Hepatocyte (in vitro differentiated cells): ENCODE measurements around the gene GNB1L. TPM values are rescaled to one million over a fixed set of nuclear protein-coding genes. Genes with fewer than 3 reads are reported as not detected.

Experiments
- DNase-seq: peaks from one replicate; pipeline ENCODE4 v3.0.0-alpha.2; 2016; ENCODE audit warnings: low spot score
- H2AFZ ChIP-seq: fragments of 200-600 bp; sonication (generic); 2 replicates; pipeline ENCODE4 v1.6.0; 2016; ENCODE audit warnings: antibody characterized with exemption, mild to moderate bottlenecking
- H3K27ac ChIP-seq: fragments of 200-600 bp; sonication (generic); 2 replicates; pipeline ENCODE4 v1.5.1; 2016; ENCODE audit warnings: mild to moderate bottlenecking
- H3K27me3 ChIP-seq: fragments of 200-600 bp; sonication (generic); 2 replicates; pipeline ENCODE4 v1.6.1; 2016
- H3K36me3 ChIP-seq: fragments of 200-600 bp; sonication (generic); replicated peaks from 2 replicates; pipeline ENCODE4 v1.5.1; 2016; ENCODE audit warnings: low read depth; ENCODE audit not compliant: insufficient read depth
- H3K4me1 ChIP-seq: fragments of 200-600 bp; sonication (generic); 2 replicates; pipeline ENCODE4 v1.5.1; 2016; ENCODE audit warnings: mild to moderate bottlenecking, moderate library complexity; ENCODE audit not compliant: insufficient read depth
- H3K4me2 ChIP-seq: fragments of 200-600 bp; sonication (generic); 2 replicates; pipeline ENCODE4 v1.6.0; 2016
- H3K4me3 ChIP-seq: fragments of 200-600 bp; sonication (generic); 2 replicates; pipeline ENCODE4 v1.5.1; 2016; ENCODE audit warnings: mild to moderate bottlenecking
- H3K79me2 ChIP-seq: fragments of 200-600 bp; sonication (generic); 2 replicates; pipeline ENCODE4 v1.6.0; 2017; ENCODE audit warnings: mild to moderate bottlenecking
- H3K9me2 ChIP-seq: fragments of 200-600 bp; sonication (generic); replicated peaks from 2 replicates; pipeline ENCODE4 v1.6.0; 2017; ENCODE audit warnings: mild to moderate bottlenecking; ENCODE audit not compliant: insufficient read depth
- H3K9me3 ChIP-seq: fragments of 200-600 bp; sonication (generic); 2 replicates; pipeline ENCODE4 v1.5.1; 2016; ENCODE audit warnings: low read depth, mild to moderate bottlenecking
- H4K20me1 ChIP-seq: fragments of 200-600 bp; sonication (generic); 2 replicates; pipeline ENCODE4 v1.6.0; 2016; ENCODE audit warnings: mild to moderate bottlenecking; ENCODE audit not compliant: insufficient read depth, poor library complexity, severe bottlenecking
- EZH2 ChIP-seq: fragments of 200-600 bp; sonication (generic); IDR thresholded peaks from 2 replicates; pipeline ENCODE4 v1.6.1; 2016; ENCODE audit warnings: antibody characterized with exemption, mild to moderate bottlenecking, borderline replicate concordance
- EZH2phosphoT487 ChIP-seq: fragments of 200-600 bp; sonication (generic); IDR thresholded peaks from one replicate; pipeline ENCODE4 v1.6.1; 2018; ENCODE audit warnings: antibody characterized with exemption, mild to moderate bottlenecking, low read depth, moderate library complexity; ENCODE audit not compliant: unreplicated experiment, severe bottlenecking
- WGBS: methylation state at CpG from one replicate; pipeline ENCODE4 v1.1.6; 2016; ENCODE audit warnings: low lambda C conversion rate; ENCODE audit errors: missing lambda C conversion rate; 5-methylcytosine and 5-hydroxymethylcytosine counted together
- polyA plus RNA-seq: library from polyadenylated mRNA; unstranded; fragments of >200 nt; fragmentation: Nextera tagmentation; extraction: Ambion mirVana; gene quantifications from 2 replicates; pipeline ENCODE4 v1.2.1, GENCODE V29; 2016
- total RNA-seq: library from RNA; depleted of rRNA; stranded (reverse); fragments of >200 nt; gene quantifications from 2 replicates; pipeline ENCODE4 v1.2.3, GENCODE V29; 2014
- TF ChIP-seq, protein P1 (sequence below): fragments of 200-600 bp; sonication (generic); IDR thresholded peaks from 2 replicates; pipeline ENCODE4 v1.5.1; 2016; ENCODE audit warnings: antibody characterized with exemption, mild to moderate bottlenecking; ENCODE audit not compliant: poor library complexity

The GNB1L gene
- total and polyA plus RNA-seq, 2 experiments from 2014 or later: 4.1 to 8.5 TPM

DNA sequence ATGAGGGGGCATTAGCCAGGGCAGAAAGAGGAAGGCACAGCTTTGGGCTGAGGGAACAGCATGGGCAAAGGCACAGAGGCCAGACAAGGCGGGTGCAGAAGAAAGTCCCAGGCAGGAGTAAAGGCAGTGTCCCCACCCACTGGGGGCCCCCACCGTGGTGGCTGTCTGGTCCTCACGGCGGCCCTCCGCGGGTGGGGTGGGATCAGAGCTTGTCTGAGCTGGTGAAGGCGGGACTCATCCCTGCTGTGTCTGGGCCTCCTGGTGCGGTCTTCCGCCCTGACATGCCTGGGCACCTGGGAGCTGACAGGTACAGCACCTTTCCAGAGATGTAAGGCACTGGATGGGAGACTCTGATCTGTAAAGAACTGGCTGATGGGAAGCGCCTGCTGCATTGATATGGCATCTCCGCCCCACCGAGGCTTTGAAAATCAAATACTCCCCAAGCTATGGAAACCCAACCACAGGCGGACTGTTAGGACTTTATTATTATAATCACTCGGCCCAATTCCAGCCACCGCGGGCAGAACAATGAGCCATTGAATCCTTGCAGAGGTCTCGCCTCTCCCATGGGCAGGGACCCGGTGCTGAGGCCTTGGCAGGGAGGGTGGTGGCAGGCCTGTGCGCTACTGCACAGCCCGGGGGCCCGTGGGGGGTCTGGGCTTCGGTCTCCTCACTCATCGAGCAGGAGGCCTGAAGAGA is 14.2 kb upstream of the GNB1L start:
- no peaks in the 10 kb centered on the region for H3K79me2 ChIP-seq
- no peak overlapping the region for H3K27ac ChIP-seq
- TF ChIP-seq EZH2 (no peak), EZH2phosphoT487 (no peak)
- TF ChIP-seq, protein P1, sequence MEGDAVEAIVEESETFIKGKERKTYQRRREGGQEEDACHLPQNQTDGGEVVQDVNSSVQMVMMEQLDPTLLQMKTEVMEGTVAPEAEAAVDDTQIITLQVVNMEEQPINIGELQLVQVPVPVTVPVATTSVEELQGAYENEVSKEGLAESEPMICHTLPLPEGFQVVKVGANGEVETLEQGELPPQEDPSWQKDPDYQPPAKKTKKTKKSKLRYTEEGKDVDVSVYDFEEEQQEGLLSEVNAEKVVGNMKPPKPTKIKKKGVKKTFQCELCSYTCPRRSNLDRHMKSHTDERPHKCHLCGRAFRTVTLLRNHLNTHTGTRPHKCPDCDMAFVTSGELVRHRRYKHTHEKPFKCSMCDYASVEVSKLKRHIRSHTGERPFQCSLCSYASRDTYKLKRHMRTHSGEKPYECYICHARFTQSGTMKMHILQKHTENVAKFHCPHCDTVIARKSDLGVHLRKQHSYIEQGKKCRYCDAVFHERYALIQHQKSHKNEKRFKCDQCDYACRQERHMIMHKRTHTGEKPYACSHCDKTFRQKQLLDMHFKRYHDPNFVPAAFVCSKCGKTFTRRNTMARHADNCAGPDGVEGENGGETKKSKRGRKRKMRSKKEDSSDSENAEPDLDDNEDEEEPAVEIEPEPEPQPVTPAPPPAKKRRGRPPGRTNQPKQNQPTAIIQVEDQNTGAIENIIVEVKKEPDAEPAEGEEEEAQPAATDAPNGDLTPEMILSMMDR: no peak
- no peaks in the 10 kb centered on the region for H3K27me3 ChIP-seq
- H3K4me3 ChIP-seq: no peak overlapping the region
- no peaks in the 10 kb centered on the region for H3K9me3 ChIP-seq
- H3K36me3 ChIP-seq: no peaks in the 10 kb centered on the region
- no peak for DNase-seq
- no peaks in the 10 kb centered on the region for H3K9me2 ChIP-seq
- H3K4me2 ChIP-seq: no peak overlapping the region
- H4K20me1 ChIP-seq: no peaks in the 10 kb centered on the region
- no peak overlapping the region for H2AFZ ChIP-seq
- WGBS: 87% methylated on average over 23 of the region's 23 CpGs
- no peaks in the 10 kb centered on the region for H3K4me1 ChIP-seq

DNA sequence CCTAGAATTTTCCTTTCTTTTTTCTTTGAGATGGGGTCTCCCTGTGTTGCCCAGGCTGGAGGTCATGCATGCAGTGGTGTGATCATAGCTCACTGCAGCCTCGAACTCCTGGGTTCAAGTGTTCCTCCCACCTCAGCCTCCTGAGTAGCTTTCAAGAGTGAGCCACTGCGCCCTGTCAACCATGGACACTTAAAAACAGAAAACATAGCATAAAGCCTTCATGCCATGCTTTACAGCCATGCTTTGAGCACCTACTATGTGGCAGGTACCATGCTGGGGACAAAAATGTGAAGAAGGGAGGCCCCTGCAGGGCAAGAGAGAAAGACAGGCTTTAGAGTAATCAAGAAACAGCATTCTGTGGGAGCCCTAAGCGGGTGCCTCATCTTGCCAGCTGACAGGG is 13.7 kb upstream of the GNB1L start:
- no peak for DNase-seq
- Histone ChIP-seq H3K27ac (no peak overlapping the region), H2AFZ (no peak overlapping the region), H3K9me3 (no peaks in the 10 kb centered on the region), H3K9me2 (no peaks in the 10 kb centered on the region), H3K27me3 (no peaks in the 10 kb centered on the region), H3K4me1 (no peaks in the 10 kb centered on the region), H3K36me3 (no peaks in the 10 kb centered on the region), H4K20me1 (no peaks in the 10 kb centered on the region), H3K79me2 (no peaks in the 10 kb centered on the region), H3K4me3 (no peak overlapping the region), H3K4me2 (no peak overlapping the region)
- 89% methylated on average over 3 of the region's 3 CpGs for WGBS
- TF ChIP-seq EZH2phosphoT487: no peak
- TF ChIP-seq, protein P1: no peak

DNA sequence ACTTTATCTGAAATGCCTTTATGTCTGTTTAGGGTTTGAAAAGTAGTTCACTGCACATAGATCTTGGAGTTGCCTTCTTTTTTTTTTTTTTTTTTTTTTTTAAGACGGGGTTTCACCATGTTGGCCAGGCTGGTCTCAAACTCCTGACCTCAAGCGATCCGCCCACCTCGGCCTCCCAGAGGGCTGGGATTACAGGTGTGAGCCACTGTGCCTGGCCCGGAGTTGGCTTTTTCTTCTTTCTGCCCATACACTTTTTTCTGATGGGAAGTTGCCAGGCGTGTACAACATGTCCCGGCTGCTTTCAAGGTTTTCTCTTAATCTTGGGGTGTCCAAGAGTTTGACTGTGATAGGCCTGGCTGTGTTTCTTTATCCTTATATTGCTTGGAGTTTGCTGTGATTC is 12.9 kb upstream of the GNB1L start:
- no peak for DNase-seq
- Histone ChIP-seq H3K36me3 (no peaks in the 10 kb centered on the region), H3K4me2 (no peak overlapping the region), H2AFZ (no peak overlapping the region), H3K27ac (no peak overlapping the region), H3K4me1 (no peaks in the 10 kb centered on the region), H3K27me3 (no peaks in the 10 kb centered on the region), H4K20me1 (no peaks in the 10 kb centered on the region), H3K79me2 (no peaks in the 10 kb centered on the region), H3K9me2 (no peaks in the 10 kb centered on the region), H3K9me3 (no peaks in the 10 kb centered on the region), H3K4me3 (no peak overlapping the region)
- TF ChIP-seq EZH2 (no peak), EZH2phosphoT487 (no peak)
- TF ChIP-seq, protein P1: no peak
- WGBS: 88% methylated on average over 7 of the region's 7 CpGs
